ENCODE measurements around the gene KBTBD12.

GRCh38 chr3:127949446-127950055, 34.5 kb downstream of the KBTBD12 start:
- TF ChIP-seq POLR2AphosphoS5 (IDR thresholded peaks at IDR 0.05; ENCODE audit: borderline replicate concordance, low read depth, low read length): no peak
- TF ChIP-seq EZH2 (IDR thresholded peaks at IDR 0.05): no peak
